NCI-H1694 (cell line): ENCODE measurements around the gene ZBTB47.

ENCODE experiments used
- DNase-seq: peaks from one replicate; lab custom pipeline; 2025; lab: John Stamatoyannopoulos, UW

The ZBTB47 gene

GRCh38 chr3:42685363-42685881 lies 31.9 kb downstream of the ZBTB47 start, which contains the start of gene KLHL40:
Gene KLHL40, plus strand, starts transcription at chr3:42685537. Its CDS starts 82 bp downstream, at chr3:42685619.
- no peak for DNase-seq

- no peak for DNase-seq
Observed at GRCh38 chr3:42685891-42686820, 32.7 kb downstream of the ZBTB47 start.

- DNase-seq, result no peak
Observed at GRCh38 chr3:42686832-42687650, 33.5 kb downstream of the ZBTB47 start.

GRCh38 chr3:42688016-42688415 lies 34.5 kb downstream of the ZBTB47 start:
- no peak for DNase-seq

- DNase-seq, result no peak
Observed at GRCh38 chr3:42688487-42689420, 35.3 kb downstream of the ZBTB47 start.

- no peak for DNase-seq
Observed at GRCh38 chr3:42689421-42690014, 36.0 kb downstream of the ZBTB47 start.

GRCh38 chr3:42690191-42690590 lies 36.7 kb downstream of the ZBTB47 start:
- DNase-seq, result no peak

GRCh38 chr3:42690766-42691680 lies 37.5 kb downstream of the ZBTB47 start:
- no peak for DNase-seq

- DNase-seq, result no peak
Observed at GRCh38 chr3:42691816-42692666, 38.5 kb downstream of the ZBTB47 start.

- no peak for DNase-seq
Observed at GRCh38 chr3:42692667-42693529, 39.4 kb downstream of the ZBTB47 start.

- DNase-seq, result no peak
Observed at GRCh38 chr3:42693530-42693930, 40.0 kb downstream of the ZBTB47 start.

GRCh38 chr3:42694366-42694765 lies 40.9 kb downstream of the ZBTB47 start:
- DNase-seq, result no peak

GRCh38 chr3:42696356-42697288 lies 43.1 kb downstream of the ZBTB47 start:
- no peak for DNase-seq

- DNase-seq, result no peak
Observed at GRCh38 chr3:42697289-42698051, 44.0 kb downstream of the ZBTB47 start.

GRCh38 chr3:42698216-42698910 lies 44.9 kb downstream of the ZBTB47 start:
- no peak for DNase-seq

GRCh38 chr3:42698911-42699230 lies 45.4 kb downstream of the ZBTB47 start:
- no peak for DNase-seq
